Inflammatory macrophage treated with lipopolysaccharide for 1 hour (primary cell): ENCODE measurements around the gene ROBO1.

Experiments
- DNase-seq, 2 donors: peaks; one replicate each; pipeline ENCODE4 v3.0.0-alpha.2; 2020 to 2022

Gene ROBO1

GRCh38 chr3:78963771-78964170 lies 804.0 kb downstream of the ROBO1 start:
- DNase-seq: no peak

DNA sequence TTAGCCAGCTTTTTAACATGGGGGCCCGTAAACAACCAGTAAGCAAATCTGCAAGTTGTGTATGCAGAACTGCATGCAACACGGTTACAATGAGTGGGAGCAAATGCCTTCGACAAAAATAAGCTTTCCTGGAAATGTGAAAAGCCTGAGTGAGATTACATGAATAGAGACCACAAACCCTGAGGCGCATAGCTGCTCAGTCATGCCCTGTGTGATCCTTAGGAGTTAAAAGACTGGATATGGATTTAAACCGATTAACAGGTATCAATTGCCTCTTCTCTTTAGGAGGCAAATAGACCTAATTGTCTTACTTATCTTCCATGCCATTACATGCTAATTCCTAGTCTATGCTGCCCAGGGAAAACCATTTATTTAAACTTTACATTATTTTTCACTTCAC lies 810.3 kb downstream of the ROBO1 start:
- no peak for DNase-seq

- no peak for DNase-seq
Measured at GRCh38 chr3:78951342-78951945, 816.4 kb downstream of the ROBO1 start.

DNA sequence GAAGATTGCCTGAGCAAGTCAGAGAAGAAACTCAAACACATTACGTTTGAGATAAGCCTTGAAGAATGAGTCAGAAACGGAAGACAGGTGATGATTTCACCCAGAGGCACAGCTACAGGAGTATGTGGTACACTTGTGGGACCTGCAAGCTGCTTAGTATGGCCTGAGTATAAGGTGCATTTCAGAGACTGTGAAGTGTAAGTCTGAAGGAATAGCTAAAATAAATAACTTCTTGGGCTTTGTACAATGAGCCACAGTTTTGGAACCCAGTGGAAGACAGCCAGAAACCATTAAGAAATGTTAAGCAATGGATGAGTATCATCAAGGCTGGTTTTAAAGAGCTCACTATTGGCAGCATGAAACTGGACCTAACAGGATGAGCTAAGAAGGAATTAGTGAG lies 826.2 kb downstream of the ROBO1 start:
- DNase-seq: no peak

DNA sequence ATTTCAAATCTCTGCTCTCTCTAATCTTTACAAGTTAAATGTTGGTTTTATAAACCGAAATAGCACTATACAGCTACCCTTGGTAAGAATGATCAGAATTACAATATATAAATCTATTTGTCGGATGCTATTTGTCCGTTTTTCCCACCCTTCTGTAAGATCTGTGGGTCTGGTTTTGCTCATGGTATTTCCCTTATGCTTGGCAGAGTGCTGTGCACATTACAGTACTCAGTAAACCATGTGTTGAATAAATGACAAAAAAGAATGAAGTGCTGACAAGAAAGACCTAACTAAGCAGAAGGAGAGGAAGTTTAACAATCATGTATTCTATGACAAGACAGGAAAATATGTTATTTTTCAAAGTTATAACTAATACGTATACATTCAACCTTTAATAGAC lies 827.2 kb downstream of the ROBO1 start:
- DNase-seq: no peak

- no peak for DNase-seq
Measured at GRCh38 chr3:78940128-78940527, 827.7 kb downstream of the ROBO1 start.

DNA sequence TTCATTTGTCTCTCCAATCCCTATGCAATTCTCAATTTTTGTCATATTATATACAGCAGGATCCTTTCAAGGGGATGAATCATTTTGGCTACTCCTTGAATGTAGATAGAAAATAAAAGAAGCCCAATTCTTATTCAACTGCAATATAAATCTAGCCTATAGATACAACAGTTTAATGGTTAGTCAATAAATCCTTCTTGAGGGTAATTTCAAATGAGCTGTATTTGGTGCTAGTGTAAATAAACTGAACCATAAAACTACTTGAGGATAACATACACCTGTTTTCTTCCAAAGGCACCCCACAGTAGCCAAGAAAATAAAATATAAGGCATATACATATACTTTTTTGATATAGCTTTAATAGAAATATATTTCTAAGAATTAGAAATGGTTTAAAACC lies 830.3 kb downstream of the ROBO1 start:
- no peak for DNase-seq

- DNase-seq: no peak
Measured at GRCh38 chr3:78927759-78928158, 840.0 kb downstream of the ROBO1 start.

DNA sequence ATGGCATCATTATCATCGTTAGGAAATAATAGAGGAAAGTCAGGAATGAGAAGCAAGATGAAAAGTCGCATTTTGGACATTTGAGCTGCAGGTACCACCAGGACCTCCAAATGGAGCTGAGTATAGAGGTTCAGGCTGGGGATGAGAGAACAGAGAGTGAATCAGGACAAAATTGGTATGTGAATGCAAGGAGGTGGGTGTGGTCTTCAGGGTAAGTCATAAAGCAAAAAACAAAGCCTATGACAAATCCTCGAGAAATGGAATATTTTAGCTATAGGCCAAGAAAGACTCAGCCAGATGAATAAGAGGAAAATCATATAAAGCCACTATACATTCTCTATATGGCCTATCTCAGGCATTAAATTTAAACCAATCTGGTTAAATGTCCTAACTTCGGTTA lies 841.3 kb downstream of the ROBO1 start:
- DNase-seq: no peak

DNA sequence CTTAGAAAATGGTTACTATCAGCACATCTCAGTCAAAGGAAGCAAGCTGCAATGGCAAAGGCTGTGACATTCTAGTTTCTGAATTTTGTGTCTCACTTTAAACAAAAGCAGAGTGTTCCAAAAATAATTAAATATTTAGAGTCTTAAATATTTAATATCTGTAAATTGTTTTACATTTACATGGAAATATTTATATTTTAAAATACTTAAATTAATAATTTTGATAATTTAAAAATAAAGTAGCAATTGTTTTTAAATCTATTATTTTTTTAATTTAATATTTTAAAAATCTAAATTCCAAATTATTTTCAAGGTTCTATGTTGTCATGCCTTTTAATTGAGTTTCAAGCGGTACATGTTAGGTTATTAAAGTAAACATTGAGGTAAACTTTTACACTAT lies 843.1 kb downstream of the ROBO1 start:
- no peak for DNase-seq

DNA sequence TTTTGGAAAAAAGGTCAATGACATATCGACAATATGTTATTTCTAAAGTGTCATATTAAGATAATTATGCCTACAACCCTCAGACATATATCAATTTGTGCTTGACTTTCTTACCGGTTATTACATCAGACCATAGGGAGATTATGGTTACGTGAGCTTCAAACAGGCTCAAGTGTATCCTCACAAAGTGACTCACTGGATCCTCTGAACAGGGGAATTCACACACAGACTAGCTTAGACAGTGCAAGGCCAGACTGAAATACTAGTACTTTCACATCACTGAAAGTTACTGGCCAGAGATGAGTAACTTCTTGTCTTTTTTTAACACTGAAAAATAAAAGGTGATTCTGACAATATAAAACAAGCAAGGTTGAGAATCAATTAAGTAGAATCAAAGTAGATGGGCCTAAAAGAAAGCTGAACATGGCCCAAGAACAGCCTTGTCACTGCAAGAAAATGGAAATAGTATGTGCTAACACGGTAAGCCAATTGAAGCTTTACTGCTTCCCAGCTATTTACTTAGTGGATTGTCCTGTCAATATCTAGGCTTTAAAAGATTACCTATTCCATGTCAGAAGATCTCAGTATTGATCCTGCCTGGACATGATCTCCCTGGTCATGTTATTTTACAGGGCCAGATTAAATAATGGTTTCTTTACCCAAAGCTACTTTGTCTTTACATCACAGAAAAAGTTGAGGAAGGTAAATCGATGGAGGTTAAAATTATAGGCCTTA lies 848.6 kb downstream of the ROBO1 start:
- DNase-seq: no peak

GRCh38 chr3:78918361-78919020 lies 849.3 kb downstream of the ROBO1 start:
- DNase-seq: no peak

GRCh38 chr3:78917536-78917935 lies 850.3 kb downstream of the ROBO1 start:
- no peak for DNase-seq

GRCh38 chr3:78913711-78914110 lies 854.1 kb downstream of the ROBO1 start:
- DNase-seq: no peak

DNA sequence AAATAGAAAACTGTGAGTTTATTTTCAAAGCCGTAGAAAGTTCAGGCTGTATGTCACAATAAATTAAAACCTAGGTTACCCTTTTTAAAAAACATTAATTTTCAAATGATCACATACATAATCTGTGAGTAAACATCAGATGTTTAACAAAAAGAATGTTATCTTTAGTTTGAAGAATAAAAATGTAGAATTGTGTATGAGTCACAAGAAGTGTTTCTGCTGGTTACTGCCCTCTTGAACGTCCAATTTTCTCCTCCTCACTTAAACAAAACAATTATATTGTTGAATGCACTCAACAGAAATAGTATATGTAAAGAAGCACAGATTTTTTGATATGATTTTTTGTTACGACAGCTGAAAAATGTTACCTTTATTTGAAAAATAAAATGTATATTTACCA lies 855.1 kb downstream of the ROBO1 start:
- DNase-seq: no peak

GRCh38 chr3:78912259-78912658 lies 855.5 kb downstream of the ROBO1 start:
- DNase-seq: no peak

DNA sequence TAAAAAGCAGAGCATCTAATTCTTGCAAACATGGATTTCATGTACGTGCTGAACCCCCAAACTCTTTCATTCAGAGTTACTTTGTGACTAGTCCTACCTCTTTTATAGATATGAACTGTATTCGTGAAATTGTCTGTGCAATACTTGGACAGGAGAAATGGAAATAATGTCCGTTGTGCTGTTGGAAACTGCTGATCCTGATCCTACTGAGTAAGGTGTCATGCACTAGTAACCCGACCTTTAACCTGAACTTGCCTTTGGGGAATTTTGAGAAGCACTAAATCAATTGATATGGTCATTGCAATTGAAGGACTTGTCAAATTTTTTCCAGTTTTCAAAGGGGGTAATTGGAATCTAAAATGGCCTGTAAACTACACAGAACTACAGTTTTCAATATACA lies 856.4 kb downstream of the ROBO1 start:
- no peak for DNase-seq

DNA sequence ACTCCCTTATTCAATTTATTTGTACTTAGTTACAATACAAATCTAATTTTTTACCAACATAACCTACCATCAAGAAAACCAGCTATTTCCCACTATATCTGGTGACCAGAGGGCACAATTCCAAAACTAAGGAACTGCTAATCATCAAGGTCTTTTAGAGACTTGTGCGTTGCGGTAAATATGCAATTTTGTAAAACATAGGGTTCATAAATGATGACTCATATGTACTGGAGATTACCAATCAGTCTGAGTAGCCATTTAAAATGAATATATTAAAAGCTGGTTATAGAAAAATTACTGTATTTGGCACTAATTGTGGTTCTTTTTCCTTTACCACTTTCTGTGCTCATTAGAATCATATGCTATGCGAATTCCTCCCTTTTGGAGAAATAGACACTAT lies 859.6 kb downstream of the ROBO1 start:
- DNase-seq: no peak

DNA sequence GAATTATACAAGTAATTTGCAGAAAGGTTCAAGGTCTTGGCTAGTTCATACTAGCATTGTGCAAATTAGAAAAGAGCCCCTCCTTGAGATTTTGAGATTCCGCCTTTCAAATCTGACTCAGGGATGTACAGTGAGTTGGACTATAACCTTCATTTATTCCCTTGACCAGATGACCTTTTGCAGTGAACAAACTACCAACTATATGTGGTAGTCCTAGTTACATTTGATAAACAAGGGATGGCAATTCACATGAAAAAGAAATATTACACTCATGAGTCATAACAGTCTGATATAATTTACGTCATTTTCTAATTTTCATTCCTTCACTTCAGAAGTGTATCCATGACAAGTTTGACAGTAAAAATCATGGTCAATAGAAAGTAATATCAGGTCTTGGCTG lies 860.4 kb downstream of the ROBO1 start:
- DNase-seq: no peak

DNA sequence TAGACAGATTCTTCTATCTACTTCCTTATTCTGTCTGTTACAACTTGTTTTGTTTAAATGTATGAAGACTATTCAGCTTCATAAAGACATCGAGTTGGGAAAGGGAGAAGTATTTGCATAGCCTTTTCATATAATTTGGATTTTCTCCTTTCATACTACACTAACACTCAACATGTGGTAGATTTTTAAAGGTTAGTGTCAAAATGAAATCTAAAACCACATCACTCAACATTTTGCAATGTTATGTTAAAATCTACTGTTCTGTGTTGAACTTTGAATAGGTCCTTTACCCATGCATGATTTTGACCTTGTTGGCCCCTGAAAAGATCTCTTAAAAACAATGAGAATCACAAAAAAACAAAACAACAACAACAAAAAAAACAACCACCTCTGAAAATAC lies 860.9 kb downstream of the ROBO1 start:
- DNase-seq: no peak

GRCh38 chr3:78906245-78906644 lies 861.6 kb downstream of the ROBO1 start:
- DNase-seq: no peak

DNA sequence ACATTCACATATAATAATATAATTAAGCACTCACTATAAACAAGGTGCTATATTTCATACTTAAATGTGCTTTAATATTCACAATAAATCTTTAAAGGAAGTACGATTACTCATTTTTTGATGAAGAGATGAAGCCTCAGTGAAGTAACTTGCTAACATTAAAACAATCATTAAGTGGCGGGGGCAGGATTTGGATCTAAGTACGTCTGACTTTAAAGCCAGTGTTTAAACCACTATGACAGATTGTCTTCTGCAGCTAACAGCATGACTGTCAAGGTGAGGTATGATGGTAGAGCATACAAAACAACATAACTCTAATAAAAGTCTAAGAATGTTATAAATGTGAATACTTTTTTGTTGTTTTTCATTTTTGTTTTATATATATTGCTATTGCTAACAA lies 862.1 kb downstream of the ROBO1 start:
- DNase-seq: no peak

GRCh38 chr3:78901544-78901943 lies 866.3 kb downstream of the ROBO1 start:
- DNase-seq: no peak

- DNase-seq: no peak
Measured at GRCh38 chr3:78900880-78901279, 866.9 kb downstream of the ROBO1 start.

DNA sequence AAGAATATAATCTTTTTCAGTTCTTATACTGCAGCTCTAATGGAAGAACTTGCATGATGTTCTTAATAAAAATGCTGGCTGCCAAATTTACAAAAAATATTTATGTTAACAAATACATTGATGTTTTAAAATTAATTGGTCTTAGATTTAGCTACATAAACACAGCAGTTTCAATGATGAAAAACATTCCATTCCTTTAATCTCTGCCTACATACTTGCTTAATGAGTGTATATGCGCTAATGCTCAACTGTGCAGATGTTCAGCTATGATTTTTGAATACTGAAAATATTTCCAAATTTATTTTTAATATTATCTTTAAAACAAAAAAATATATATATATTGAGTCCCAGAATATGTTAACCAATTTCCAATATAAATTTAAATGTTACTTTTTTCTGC lies 867.4 kb downstream of the ROBO1 start:
- DNase-seq: no peak
